ENCODE results near the gene RIMKLB. TPM values are rescaled to one million over a fixed set of nuclear protein-coding genes. Genes with fewer than 3 reads are reported as not detected.

RIMKLB gene
- total and polyA plus RNA-seq, 10 of the 15 experiments (the other 5 are each of a cell fraction or from before 2014, with no cell fraction given) = 0.15 to 0.83 (median 0.46) TPM

- TF ChIP-seq POLR2AphosphoS5 (IDR thresholded peaks at IDR 0.05; ENCODE audit: low read length) = no peak
- TF ChIP-seq SIX5 (IDR thresholded peaks at IDR 0.05; ENCODE audit: low read depth, low read length, severe bottlenecking) = no peak
- TF ChIP-seq MTA3 (IDR thresholded peaks at IDR 0.05; ENCODE audit: borderline replicate concordance, low read length) = no peak
- TF ChIP-seq EED (IDR thresholded peaks at IDR 0.05; ENCODE audit: low read depth) = no peak
- no peak for TF ChIP-seq IKZF2 (IDR thresholded peaks at IDR 0.05)
- no peak for TF ChIP-seq JUNB (IDR thresholded peaks at IDR 0.05)
- TF ChIP-seq USF2 (IDR thresholded peaks at IDR 0.05; ENCODE audit: borderline replicate concordance, low read depth, low read length) = no peak
- no peak for TF ChIP-seq YBX1 (IDR thresholded peaks at IDR 0.05)
- no peak for TF ChIP-seq TARDBP (IDR thresholded peaks at IDR 0.05; ENCODE audit: borderline replicate concordance)
- TF ChIP-seq HDAC2 (IDR thresholded peaks at IDR 0.05) = no peak
- no peak for TF ChIP-seq IRF5 (IDR thresholded peaks at IDR 0.05; ENCODE audit: borderline replicate concordance)
- TF ChIP-seq, protein P1, sequence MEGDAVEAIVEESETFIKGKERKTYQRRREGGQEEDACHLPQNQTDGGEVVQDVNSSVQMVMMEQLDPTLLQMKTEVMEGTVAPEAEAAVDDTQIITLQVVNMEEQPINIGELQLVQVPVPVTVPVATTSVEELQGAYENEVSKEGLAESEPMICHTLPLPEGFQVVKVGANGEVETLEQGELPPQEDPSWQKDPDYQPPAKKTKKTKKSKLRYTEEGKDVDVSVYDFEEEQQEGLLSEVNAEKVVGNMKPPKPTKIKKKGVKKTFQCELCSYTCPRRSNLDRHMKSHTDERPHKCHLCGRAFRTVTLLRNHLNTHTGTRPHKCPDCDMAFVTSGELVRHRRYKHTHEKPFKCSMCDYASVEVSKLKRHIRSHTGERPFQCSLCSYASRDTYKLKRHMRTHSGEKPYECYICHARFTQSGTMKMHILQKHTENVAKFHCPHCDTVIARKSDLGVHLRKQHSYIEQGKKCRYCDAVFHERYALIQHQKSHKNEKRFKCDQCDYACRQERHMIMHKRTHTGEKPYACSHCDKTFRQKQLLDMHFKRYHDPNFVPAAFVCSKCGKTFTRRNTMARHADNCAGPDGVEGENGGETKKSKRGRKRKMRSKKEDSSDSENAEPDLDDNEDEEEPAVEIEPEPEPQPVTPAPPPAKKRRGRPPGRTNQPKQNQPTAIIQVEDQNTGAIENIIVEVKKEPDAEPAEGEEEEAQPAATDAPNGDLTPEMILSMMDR (IDR thresholded peaks at IDR 0.05 in 2 of 3, conservative IDR thresholded peaks at IDR 0.05 in 1 of 3; ENCODE audit: control insufficient read depth in 2 of 3, extremely low read depth in 1 of 3, insufficient read depth in 1 of 3, low read depth in 3 of 3, low read length in 3 of 3) = no peak
- no peak for TF ChIP-seq ZNF622 (IDR thresholded peaks at IDR 0.05)
- TF ChIP-seq SPI1 (IDR thresholded peaks at IDR 0.05; ENCODE audit: borderline replicate concordance, insufficient read depth, low read depth, low read length) = no peak
- no peak for TF ChIP-seq NFYA (IDR thresholded peaks at IDR 0.05; ENCODE audit: borderline replicate concordance, low read depth, low read length)
- no peak for TF ChIP-seq CEBPB (IDR thresholded peaks at IDR 0.05; ENCODE audit: borderline replicate concordance in 1 of 2, low read depth in 2 of 2, low read length in 2 of 2)
- TF ChIP-seq ZNF384 (IDR thresholded peaks at IDR 0.05; ENCODE audit: borderline replicate concordance, low read depth, low read length) = no peak
- intact Hi-C loops (cut with micrococcal nuclease; ENCODE audit: unreplicated experiment) = no loop called here
- no TSS peak for BruUV-seq (replicated peaks)
- Histone ChIP-seq H3K27me3 (replicated peaks in 1 of 2; ENCODE audit: control insufficient read depth in 2 of 2, insufficient read depth in 2 of 2, low read length in 1 of 2) (0 out of 4 replicates have a peak, but pooled peaks cover 1 to 3% of the 10 kb centered on the region in 2 experiments), H2AFZ (ENCODE audit: control insufficient read depth, low read depth, low read length) (no peak overlapping the region), H3K4me2 (ENCODE audit: control insufficient read depth, insufficient read depth) (no peak overlapping the region), H4K20me1 (ENCODE audit: control insufficient read depth, insufficient read depth) (no peaks in the 10 kb centered on the region), H3K4me1 (ENCODE audit: control insufficient read depth, insufficient read depth, low read length) (no peaks in the 10 kb centered on the region), H3K4me3 (no peak overlapping the region), H3K9ac (ENCODE audit: control insufficient read depth, insufficient read depth, low read length) (no peak overlapping the region), H3K79me2 (ENCODE audit: control insufficient read depth, insufficient read depth, low read length) (no peaks in the 10 kb centered on the region), H3K9me3 (replicated peaks; ENCODE audit: control insufficient read depth, insufficient read depth, low read length) (no peaks in the 10 kb centered on the region), H3K27ac (ENCODE audit: control insufficient read depth, insufficient read depth) (no peak overlapping the region), H3K36me3 (ENCODE audit: control insufficient read depth in 2 of 2, insufficient read depth in 2 of 2, low read length in 1 of 2) (no peaks in the 10 kb centered on the region)
- WGBS (ENCODE audit: insufficient coverage, insufficient replicate concordance, low lambda C conversion rate, missing lambda C conversion rate) = 25% methylated on average over 5 of the region's 5 CpGs
- DNase-seq (ENCODE audit: low read depth, low spot score) (no peak), FAIRE-seq (no peak), ATAC-seq (no peak)
- in situ Hi-C loops (cut with MboI) = no loop called here
- CTCF ChIA-PET = no interaction called here
- RAD21 ChIA-PET (ENCODE audit: unreplicated experiment) = interaction anchor here (1.0 kb wide), 1 partner anchor 162 kb away, joined by 3 read pairs; no protein-coding TSS in a partner anchor
- POLR2A ChIA-PET = no interaction called here
- SMC1A ChIA-PET (ENCODE audit: uncharacterized antibody, unreplicated experiment) = no interaction called here
Measured at GRCh38 chr12:8819666-8819980, 121.8 kb downstream of the RIMKLB start.
